ENCODE measurements around the gene EXOC4.

EXOC4 gene

DNA sequence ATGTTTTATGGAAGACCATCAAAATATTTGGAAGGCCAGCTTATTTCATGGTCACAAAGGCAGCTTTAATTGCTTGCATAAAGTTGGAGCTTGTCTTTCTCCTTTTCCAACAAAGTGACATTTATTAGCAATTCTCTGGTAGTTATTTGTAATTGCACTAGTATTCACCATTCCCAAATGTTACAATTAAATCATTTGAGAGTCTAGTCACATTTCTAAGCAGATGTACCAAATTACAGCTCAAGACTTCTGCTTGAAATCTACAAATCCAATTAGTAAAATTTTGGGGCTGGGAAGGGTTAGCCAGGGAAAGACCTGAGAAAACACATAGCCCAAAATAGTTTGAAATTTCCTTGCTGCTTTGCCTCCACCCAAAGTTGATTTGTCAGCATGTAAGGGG is 498.2 kb downstream of the EXOC4 start:
- no peaks in the 10 kb centered on the region for H3K36me3 ChIP-seq (ENCODE audit: insufficient read depth, low read length)
- H2AFZ ChIP-seq (ENCODE audit: low read length, unreplicated experiment), result no peak overlapping the region
- no peaks in the 10 kb centered on the region for H3K79me2 ChIP-seq (ENCODE audit: control insufficient read depth, insufficient read depth, low read length, unreplicated experiment)
- H3K4me1 ChIP-seq (ENCODE audit: control insufficient read depth, insufficient read depth, low read length, unreplicated experiment), result no peaks in the 10 kb centered on the region
- H3K27me3 ChIP-seq (ENCODE audit: insufficient read depth, low read length), result no peaks in the 10 kb centered on the region
- no peak overlapping the region for H3K27ac ChIP-seq (ENCODE audit: low read depth, low read length)
- H3K4me3 ChIP-seq (ENCODE audit: low read depth, low read length), result no peak overlapping the region

DNA sequence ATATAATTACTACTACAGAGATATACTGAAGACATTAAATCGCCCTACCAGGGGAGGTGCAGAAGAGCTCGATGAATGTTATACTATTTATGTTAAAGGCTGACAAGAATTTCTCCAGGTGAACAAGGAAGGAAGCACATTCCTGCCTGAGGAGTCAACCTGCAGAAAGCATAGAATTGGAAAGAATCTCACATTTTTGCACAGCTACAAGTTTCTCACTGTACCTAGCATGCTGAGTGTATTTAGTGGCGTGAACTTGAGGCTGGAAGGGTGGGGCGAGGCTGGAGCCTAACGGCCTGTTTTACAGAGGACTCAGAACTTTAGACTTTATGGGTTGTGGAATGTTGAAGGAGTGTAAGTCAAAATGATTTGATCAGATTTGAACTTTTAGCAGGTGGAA is 500.6 kb downstream of the EXOC4 start:
- H3K4me1 ChIP-seq (ENCODE audit: control insufficient read depth, insufficient read depth, low read length, unreplicated experiment), result no peaks in the 10 kb centered on the region
- no peaks in the 10 kb centered on the region for H3K36me3 ChIP-seq (ENCODE audit: insufficient read depth, low read length)
- H3K4me3 ChIP-seq (ENCODE audit: low read depth, low read length), result no peak overlapping the region
- H3K27me3 ChIP-seq (ENCODE audit: insufficient read depth, low read length), result no peaks in the 10 kb centered on the region
- no peak overlapping the region for H2AFZ ChIP-seq (ENCODE audit: low read length, unreplicated experiment)
- H3K79me2 ChIP-seq (ENCODE audit: control insufficient read depth, insufficient read depth, low read length, unreplicated experiment), result no peaks in the 10 kb centered on the region
- H3K27ac ChIP-seq (ENCODE audit: low read depth, low read length), result no peak overlapping the region

DNA sequence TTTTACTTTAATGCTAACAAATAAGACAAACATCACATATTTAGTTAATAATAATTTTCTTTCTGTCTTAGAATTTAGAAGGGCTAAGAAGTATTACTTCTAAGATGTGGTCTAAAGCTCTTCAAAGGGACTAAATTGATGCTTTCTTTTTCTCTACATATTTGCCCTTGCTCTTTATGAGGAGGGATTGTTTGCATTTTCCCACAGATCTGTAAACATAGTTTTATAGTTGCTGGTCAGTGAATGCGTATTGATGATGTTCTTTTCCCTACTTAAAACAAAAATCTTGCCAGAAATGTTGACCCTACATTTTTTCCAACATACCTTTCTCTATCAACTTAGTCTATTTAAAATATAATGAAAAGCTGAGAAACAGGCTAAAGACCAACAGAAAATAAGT is 501.8 kb downstream of the EXOC4 start:
- Histone ChIP-seq H3K36me3 (ENCODE audit: insufficient read depth, low read length) (no peaks in the 10 kb centered on the region), H3K4me1 (ENCODE audit: control insufficient read depth, insufficient read depth, low read length, unreplicated experiment) (no peaks in the 10 kb centered on the region), H3K4me3 (ENCODE audit: low read depth, low read length) (no peak overlapping the region), H3K27me3 (ENCODE audit: insufficient read depth, low read length) (no peaks in the 10 kb centered on the region), H2AFZ (ENCODE audit: low read length, unreplicated experiment) (no peak overlapping the region), H3K27ac (ENCODE audit: low read depth, low read length) (no peak overlapping the region), H3K79me2 (ENCODE audit: control insufficient read depth, insufficient read depth, low read length, unreplicated experiment) (no peaks in the 10 kb centered on the region)

DNA sequence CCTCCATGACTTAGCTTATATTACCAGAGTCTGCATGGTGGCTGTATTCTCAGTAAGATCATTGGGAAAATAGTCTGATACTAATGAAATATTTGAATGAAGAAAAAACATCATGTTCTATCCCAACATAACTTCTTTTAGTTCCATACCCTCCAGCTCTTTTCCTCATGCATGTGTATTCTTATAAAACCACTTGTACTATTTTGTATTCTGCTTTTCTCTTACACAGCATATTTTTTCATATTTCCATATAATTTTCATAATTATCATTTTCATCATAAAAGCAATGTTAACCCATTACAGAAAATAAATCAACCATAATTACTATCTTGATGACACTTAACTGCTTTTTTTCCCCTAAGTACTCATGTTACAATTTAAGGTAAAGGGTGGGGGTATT is 503.0 kb downstream of the EXOC4 start:
- Histone ChIP-seq H3K36me3 (ENCODE audit: insufficient read depth, low read length) (no peaks in the 10 kb centered on the region), H3K79me2 (ENCODE audit: control insufficient read depth, insufficient read depth, low read length, unreplicated experiment) (no peaks in the 10 kb centered on the region), H3K4me1 (ENCODE audit: control insufficient read depth, insufficient read depth, low read length, unreplicated experiment) (no peaks in the 10 kb centered on the region), H2AFZ (ENCODE audit: low read length, unreplicated experiment) (no peak overlapping the region), H3K4me3 (ENCODE audit: low read depth, low read length) (no peak overlapping the region), H3K27ac (ENCODE audit: low read depth, low read length) (no peak overlapping the region), H3K27me3 (ENCODE audit: insufficient read depth, low read length) (no peaks in the 10 kb centered on the region)

DNA sequence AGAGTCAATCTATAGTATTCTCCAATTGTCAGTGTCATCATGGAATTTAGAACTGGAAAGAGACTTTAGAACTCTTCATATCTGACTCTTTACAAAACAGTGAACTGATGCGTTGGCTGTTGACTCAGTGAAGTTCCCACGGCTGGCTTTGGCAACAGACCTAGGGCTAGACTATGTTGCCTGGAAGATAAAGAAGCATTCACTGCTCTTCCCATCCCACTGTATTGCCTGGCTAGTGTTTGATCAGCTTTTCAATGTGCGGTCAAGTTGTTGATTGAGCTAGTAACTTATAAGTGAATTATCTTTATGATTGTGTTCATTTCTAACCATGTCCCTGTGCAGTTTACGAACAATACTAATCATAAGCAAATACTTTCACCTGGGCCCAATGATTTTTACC is 508.6 kb downstream of the EXOC4 start:
- Histone ChIP-seq H3K27me3 (ENCODE audit: insufficient read depth, low read length) (no peaks in the 10 kb centered on the region), H3K27ac (ENCODE audit: low read depth, low read length) (no peak overlapping the region), H3K36me3 (ENCODE audit: insufficient read depth, low read length) (no peaks in the 10 kb centered on the region), H3K4me1 (ENCODE audit: control insufficient read depth, insufficient read depth, low read length, unreplicated experiment) (no peaks in the 10 kb centered on the region), H3K4me3 (ENCODE audit: low read depth, low read length) (no peak overlapping the region), H3K79me2 (ENCODE audit: control insufficient read depth, insufficient read depth, low read length, unreplicated experiment) (no peaks in the 10 kb centered on the region), H2AFZ (ENCODE audit: low read length, unreplicated experiment) (no peak overlapping the region)

DNA sequence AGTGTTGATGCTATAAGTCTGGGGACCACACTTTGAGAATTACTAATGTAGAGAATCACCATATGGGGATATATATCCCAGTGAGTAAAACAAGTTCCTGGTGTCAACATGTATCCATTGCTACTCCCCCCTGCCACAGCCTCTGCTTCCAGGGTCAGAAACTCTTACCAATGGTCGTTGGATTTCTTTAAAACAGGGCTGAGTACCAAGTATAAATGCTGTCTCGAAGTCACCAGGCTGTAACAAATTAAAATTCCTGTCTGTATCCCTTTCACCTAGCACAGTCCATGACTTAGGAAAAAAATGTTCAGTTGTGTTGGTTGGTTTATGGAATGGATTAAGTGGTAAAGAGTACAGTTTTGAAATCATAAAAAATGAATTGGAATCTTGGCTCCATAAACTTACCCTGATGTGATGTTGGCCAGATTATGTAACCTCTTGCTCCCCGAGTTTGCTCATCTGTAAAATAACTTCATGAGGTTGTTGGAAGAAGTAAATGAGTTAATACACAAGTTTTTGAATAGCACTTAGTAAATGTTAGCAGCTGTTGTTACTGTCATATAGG is 510.3 kb downstream of the EXOC4 start:
- no peak overlapping the region for H3K27ac ChIP-seq (ENCODE audit: low read depth, low read length)
- H3K4me1 ChIP-seq (ENCODE audit: control insufficient read depth, insufficient read depth, low read length, unreplicated experiment), result no peaks in the 10 kb centered on the region
- H3K79me2 ChIP-seq (ENCODE audit: control insufficient read depth, insufficient read depth, low read length, unreplicated experiment), result no peaks in the 10 kb centered on the region
- H3K4me3 ChIP-seq (ENCODE audit: low read depth, low read length), result no peak overlapping the region
- no peaks in the 10 kb centered on the region for H3K27me3 ChIP-seq (ENCODE audit: insufficient read depth, low read length)
- no peaks in the 10 kb centered on the region for H3K36me3 ChIP-seq (ENCODE audit: insufficient read depth, low read length)
- no peak overlapping the region for H2AFZ ChIP-seq (ENCODE audit: low read length, unreplicated experiment)

DNA sequence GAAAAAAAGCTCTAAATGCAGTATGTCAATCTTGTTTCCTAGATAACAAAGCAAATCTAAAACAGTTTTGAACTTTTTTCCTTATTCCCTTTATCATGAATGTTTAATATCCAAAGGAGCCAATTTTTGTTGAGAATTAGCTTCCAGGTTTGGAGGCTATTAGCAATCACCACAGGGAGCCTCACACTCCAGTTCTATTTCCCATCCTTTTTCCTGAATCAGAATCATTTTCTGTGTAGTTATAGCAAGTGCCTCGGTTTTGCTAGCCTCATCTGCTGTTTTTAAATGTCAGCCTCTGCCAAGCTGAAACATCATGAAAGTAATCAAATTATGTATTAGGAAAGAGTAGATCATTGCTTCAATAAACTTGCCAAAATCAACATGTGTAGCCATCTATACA is 516.8 kb downstream of the EXOC4 start:
- Histone ChIP-seq H3K4me1 (ENCODE audit: control insufficient read depth, insufficient read depth, low read length, unreplicated experiment) (peaks cover 9% of the 10 kb centered on the region), H3K79me2 (ENCODE audit: control insufficient read depth, insufficient read depth, low read length, unreplicated experiment) (no peaks in the 10 kb centered on the region)

DNA sequence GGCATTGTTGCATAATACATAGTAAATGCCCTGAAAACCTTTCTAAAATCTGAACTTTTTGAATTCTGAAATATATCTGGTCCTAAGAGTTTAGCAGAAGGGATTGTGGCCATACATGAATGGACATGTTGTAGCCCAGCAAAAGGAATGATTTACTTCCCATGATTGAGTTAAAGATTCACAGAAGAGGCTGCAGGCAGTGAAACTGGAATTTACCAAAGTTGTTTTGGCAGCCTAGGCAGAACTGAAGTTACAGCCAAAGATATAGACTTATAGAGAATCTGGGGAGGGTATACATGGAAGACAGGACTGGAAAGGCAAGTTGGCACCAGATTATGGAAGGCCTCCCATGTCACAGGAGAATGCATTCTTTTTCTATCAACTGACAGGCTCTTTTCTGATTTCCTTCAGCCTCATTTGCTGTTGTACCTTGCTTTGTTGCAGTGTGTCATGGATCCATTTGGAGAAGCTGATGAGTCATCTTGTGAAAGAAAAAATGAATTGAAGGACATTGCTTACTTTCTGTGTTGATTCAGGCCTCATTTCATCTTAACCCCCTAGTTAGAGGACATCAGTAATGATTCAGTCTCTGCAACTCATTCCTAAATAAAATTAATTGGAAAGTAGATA is 518.1 kb downstream of the EXOC4 start:
- H2AFZ ChIP-seq (ENCODE audit: low read length, unreplicated experiment), result no peak overlapping the region
- H3K4me3 ChIP-seq (ENCODE audit: low read depth, low read length), result no peak overlapping the region
- no peaks in the 10 kb centered on the region for H3K36me3 ChIP-seq (ENCODE audit: insufficient read depth, low read length)
- no peak overlapping the region for H3K27ac ChIP-seq (ENCODE audit: low read depth, low read length)
- H3K27me3 ChIP-seq (ENCODE audit: insufficient read depth, low read length), result no peaks in the 10 kb centered on the region
- peaks cover 9% of the 10 kb centered on the region for H3K4me1 ChIP-seq (ENCODE audit: control insufficient read depth, insufficient read depth, low read length, unreplicated experiment)
- H3K79me2 ChIP-seq (ENCODE audit: control insufficient read depth, insufficient read depth, low read length, unreplicated experiment), result no peaks in the 10 kb centered on the region

More for the DNA sequence above, 516.8 kb downstream of the EXOC4 start:
- Histone ChIP-seq H3K27ac (ENCODE audit: low read depth, low read length) (no peak overlapping the region), H2AFZ (ENCODE audit: low read length, unreplicated experiment) (no peak overlapping the region), H3K27me3 (ENCODE audit: insufficient read depth, low read length) (no peaks in the 10 kb centered on the region), H3K36me3 (ENCODE audit: insufficient read depth, low read length) (no peaks in the 10 kb centered on the region), H3K4me3 (ENCODE audit: low read depth, low read length) (no peak overlapping the region)

DNA sequence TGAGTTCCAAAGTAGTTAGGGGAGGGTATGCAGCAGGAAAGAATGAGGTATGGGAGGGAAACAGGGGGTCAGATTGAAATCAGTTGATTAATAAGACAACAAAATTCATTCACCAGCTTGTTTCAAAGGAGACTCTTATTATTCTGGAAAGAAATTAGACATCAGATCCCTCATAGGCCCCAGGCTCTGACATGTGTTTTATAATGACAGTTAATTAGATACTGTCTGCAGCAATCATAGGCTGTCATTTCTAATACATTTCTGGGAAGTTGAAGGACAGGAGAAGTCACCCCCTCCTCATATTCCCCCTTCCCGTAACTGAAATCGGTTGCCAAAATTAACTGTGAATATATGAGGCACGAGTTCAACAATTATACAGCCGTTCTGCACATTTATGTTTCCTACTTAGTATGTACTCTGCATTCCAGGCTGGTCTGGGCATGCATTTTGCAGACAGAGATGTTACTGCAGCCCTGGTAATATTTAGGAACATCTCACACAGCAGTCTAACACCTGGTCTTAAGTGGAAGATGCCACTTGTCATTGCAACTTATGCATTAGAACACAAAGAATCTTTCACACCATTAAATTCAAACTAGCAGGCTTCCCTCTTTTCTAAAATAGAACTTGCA is 519.0 kb downstream of the EXOC4 start:
- Histone ChIP-seq H3K4me1 (ENCODE audit: control insufficient read depth, insufficient read depth, low read length, unreplicated experiment) (peaks cover 9% of the 10 kb centered on the region), H3K27ac (ENCODE audit: low read depth, low read length) (no peak overlapping the region), H3K36me3 (ENCODE audit: insufficient read depth, low read length) (no peaks in the 10 kb centered on the region), H3K4me3 (ENCODE audit: low read depth, low read length) (no peak overlapping the region), H2AFZ (ENCODE audit: low read length, unreplicated experiment) (no peak overlapping the region), H3K27me3 (ENCODE audit: insufficient read depth, low read length) (no peaks in the 10 kb centered on the region), H3K79me2 (ENCODE audit: control insufficient read depth, insufficient read depth, low read length, unreplicated experiment) (no peaks in the 10 kb centered on the region)

DNA sequence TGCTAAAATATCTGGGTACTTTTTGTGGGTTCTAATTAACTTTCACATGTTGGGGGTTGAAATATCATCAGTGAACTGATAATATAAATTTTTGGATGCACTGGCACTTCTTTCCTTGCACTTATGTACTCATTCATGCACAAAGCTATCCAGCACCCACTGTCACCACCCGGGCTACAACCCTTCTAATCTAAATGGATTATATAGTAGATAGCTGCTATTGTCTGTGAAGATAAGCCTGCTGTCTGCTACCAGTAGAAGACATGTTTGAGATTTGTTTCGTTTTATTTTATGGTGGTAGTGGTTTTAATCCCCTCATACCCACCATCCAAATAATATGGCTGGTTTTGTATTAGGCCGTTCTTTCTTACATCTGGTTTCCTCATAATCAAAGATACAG is 520.7 kb downstream of the EXOC4 start:
- Histone ChIP-seq H3K27ac (ENCODE audit: low read depth, low read length) (no peak overlapping the region), H3K79me2 (ENCODE audit: control insufficient read depth, insufficient read depth, low read length, unreplicated experiment) (no peaks in the 10 kb centered on the region), H3K27me3 (ENCODE audit: insufficient read depth, low read length) (no peaks in the 10 kb centered on the region), H2AFZ (ENCODE audit: low read length, unreplicated experiment) (no peak overlapping the region), H3K4me1 (ENCODE audit: control insufficient read depth, insufficient read depth, low read length, unreplicated experiment) (peaks cover 9% of the 10 kb centered on the region), H3K4me3 (ENCODE audit: low read depth, low read length) (no peak overlapping the region), H3K36me3 (ENCODE audit: insufficient read depth, low read length) (peaks cover 4% of the 10 kb centered on the region; the same call in 1 of the 2 replicates)

DNA sequence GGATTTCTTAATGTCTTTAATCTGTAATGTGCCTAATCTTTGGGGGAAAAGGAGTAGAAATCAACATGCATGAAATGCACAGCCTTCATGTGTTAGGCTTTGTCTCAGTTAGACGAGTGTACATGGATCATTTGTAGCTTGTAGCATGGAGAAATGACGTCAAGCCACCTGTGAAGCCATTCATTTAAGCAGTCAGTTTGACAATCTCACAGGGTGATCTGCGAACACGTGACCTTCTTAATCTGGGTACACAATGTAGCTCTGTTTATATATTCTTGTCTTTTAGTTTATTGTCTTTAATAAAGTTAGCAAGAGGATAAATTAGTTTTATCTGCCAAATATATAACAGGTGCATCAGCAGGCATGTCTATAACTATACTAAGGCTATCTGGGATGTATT is 522.3 kb downstream of the EXOC4 start:
- Histone ChIP-seq H3K4me3 (ENCODE audit: low read depth, low read length) (no peak overlapping the region), H3K79me2 (ENCODE audit: control insufficient read depth, insufficient read depth, low read length, unreplicated experiment) (no peaks in the 10 kb centered on the region), H3K4me1 (ENCODE audit: control insufficient read depth, insufficient read depth, low read length, unreplicated experiment) (peaks cover 9% of the 10 kb centered on the region), H2AFZ (ENCODE audit: low read length, unreplicated experiment) (no peak overlapping the region), H3K36me3 (ENCODE audit: insufficient read depth, low read length) (peaks cover 10% of the 10 kb centered on the region), H3K27ac (ENCODE audit: low read depth, low read length) (no peak overlapping the region), H3K27me3 (ENCODE audit: insufficient read depth, low read length) (no peaks in the 10 kb centered on the region)

Measured in ACC112 (cell line).